Measurements from ENCODE around the gene HIVEP3.

GRCh38 chr1:41608211-41608610 is 310.5 kb downstream of the HIVEP3 start:
- TF ChIP-seq CTCF (IDR thresholded peaks at IDR 0.05) = no peak
- TF ChIP-seq POLR2AphosphoS5 (IDR thresholded peaks at IDR 0.05) = no peak
